GM12801 (cell line): ENCODE results near the gene PPDPF.

ENCODE experiments used
- TF ChIP-seq, protein P1 (sequence below): IDR thresholded peaks from one replicate; pipeline ENCODE4 v1.5.1; 2011; ENCODE audit warnings: control low read depth; ENCODE audit not compliant: insufficient read length; ENCODE audit errors: extremely low read depth

PPDPF gene

GRCh38 chr20:63529861-63530787, 9.6 kb downstream of the PPDPF start:
- TF ChIP-seq, protein P1, sequence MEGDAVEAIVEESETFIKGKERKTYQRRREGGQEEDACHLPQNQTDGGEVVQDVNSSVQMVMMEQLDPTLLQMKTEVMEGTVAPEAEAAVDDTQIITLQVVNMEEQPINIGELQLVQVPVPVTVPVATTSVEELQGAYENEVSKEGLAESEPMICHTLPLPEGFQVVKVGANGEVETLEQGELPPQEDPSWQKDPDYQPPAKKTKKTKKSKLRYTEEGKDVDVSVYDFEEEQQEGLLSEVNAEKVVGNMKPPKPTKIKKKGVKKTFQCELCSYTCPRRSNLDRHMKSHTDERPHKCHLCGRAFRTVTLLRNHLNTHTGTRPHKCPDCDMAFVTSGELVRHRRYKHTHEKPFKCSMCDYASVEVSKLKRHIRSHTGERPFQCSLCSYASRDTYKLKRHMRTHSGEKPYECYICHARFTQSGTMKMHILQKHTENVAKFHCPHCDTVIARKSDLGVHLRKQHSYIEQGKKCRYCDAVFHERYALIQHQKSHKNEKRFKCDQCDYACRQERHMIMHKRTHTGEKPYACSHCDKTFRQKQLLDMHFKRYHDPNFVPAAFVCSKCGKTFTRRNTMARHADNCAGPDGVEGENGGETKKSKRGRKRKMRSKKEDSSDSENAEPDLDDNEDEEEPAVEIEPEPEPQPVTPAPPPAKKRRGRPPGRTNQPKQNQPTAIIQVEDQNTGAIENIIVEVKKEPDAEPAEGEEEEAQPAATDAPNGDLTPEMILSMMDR: no peak

DNA sequence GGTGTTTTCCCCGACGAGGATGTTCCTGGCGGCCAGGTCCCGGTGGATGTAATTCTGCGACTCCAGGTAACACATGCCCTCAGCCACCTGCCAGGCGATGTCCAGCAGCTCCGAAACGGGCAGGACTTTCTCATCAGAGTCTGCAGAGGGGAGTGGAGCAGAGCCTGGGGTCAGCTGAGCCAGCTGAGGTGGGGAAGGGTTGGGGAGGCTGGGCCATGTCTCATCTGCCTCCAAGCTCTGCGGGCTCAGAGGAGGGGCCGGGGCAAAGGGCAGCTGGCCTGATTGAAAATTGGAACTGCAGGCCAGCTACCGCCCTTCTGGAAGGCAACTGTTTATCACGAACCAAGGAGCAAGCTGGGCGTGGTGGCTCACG, 10.2 kb downstream of the PPDPF start:
- TF ChIP-seq, protein P1: no peak

GRCh38 chr20:63531686-63532448, 11.3 kb downstream of the PPDPF start:
- TF ChIP-seq, protein P1: no peak

DNA sequence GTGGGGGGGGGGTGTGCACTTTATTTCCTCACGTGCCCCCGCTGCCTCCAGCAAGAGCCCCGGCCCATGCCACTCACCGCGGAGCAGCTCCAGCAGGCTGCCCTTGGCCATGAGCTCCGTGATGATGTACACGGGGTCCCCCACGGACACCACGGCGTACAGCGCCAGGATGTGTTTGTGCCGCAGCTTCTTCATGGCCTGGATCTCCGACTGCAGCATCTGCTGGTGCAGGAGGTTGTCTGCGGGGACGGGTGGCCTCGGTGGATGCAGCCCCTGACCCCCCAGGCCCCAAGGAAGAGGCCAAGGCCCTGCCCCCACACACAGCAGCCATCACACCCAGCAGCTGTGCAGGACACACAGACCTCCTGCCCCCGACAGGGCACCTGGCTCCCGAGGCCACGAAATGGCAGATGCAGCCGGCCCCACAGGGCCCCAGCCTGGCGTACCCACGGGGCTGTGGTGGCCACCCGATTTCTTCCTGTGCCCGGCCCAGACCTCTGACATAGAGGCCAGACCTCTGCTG, 11.9 kb downstream of the PPDPF start:
- TF ChIP-seq, protein P1: no peak

GRCh38 chr20:63533388-63533787, 12.8 kb downstream of the PPDPF start:
- TF ChIP-seq, protein P1: no peak

GRCh38 chr20:63533871-63534393, 13.4 kb downstream of the PPDPF start:
- TF ChIP-seq, protein P1: no peak

- TF ChIP-seq, protein P1: no peak
Measured at GRCh38 chr20:63534427-63534830, 13.9 kb downstream of the PPDPF start.
